Myocyte (in vitro differentiated cells): ENCODE data around the gene NBEA. TPM values are rescaled to one million over a fixed set of nuclear protein-coding genes. Genes with fewer than 3 reads are reported as not detected.

Experiments
- DNase-seq: peaks from one replicate; pipeline ENCODE4 v3.0.0-alpha.2; 2012; ENCODE audit warnings: low read depth
- total RNA-seq: library from RNA; depleted of rRNA; stranded (reverse); fragments of >200 nt; gene quantifications from 2 replicates; pipeline ENCODE4 v1.2.3, GENCODE V29; 2014

The NBEA gene
- total RNA-seq, 1 donor from 2014 or later, result 4.2 TPM

- DNase-seq, result no peak
Measured at GRCh38 chr13:35699825-35700510, 757.9 kb downstream of the NBEA start.

- no peak for DNase-seq
Measured at GRCh38 chr13:35700671-35701070, 758.6 kb downstream of the NBEA start.

DNA sequence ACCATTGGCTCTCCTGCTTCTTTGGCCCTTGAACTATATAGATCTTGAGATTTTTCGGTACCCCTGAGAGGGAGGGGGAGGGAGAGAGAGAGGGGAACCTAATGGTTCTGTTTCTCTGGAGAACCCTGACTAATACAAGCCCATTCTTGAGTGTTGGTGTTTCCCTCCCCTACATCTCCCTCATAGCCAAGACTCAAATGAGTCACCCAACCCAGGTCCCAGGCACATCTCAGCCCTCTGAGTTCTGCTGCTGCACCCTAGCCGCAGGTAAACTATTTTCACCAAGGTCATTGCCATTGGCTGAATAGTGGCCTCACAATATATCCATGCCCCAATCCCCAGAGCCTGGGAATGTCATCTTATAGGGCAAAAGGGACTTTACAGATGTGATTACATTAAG is 760.2 kb downstream of the NBEA start:
- no peak for DNase-seq

- no peak for DNase-seq
Measured at GRCh38 chr13:35703061-35703460, 761.0 kb downstream of the NBEA start.

- DNase-seq, result no peak
Measured at GRCh38 chr13:35704331-35704730, 762.3 kb downstream of the NBEA start.

GRCh38 chr13:35706281-35706680 is 764.2 kb downstream of the NBEA start:
- DNase-seq, result no peak

GRCh38 chr13:35706721-35707120 is 764.7 kb downstream of the NBEA start:
- DNase-seq, result no peak

- DNase-seq, result no peak
Measured at GRCh38 chr13:35711909-35712308, 769.8 kb downstream of the NBEA start.

- no peak for DNase-seq
Measured at GRCh38 chr13:35712907-35713761, 771.1 kb downstream of the NBEA start.

- no peak for DNase-seq
Measured at GRCh38 chr13:35714121-35714520, 772.1 kb downstream of the NBEA start.

- no peak for DNase-seq
Measured at GRCh38 chr13:35714588-35715377, 772.7 kb downstream of the NBEA start.

DNA sequence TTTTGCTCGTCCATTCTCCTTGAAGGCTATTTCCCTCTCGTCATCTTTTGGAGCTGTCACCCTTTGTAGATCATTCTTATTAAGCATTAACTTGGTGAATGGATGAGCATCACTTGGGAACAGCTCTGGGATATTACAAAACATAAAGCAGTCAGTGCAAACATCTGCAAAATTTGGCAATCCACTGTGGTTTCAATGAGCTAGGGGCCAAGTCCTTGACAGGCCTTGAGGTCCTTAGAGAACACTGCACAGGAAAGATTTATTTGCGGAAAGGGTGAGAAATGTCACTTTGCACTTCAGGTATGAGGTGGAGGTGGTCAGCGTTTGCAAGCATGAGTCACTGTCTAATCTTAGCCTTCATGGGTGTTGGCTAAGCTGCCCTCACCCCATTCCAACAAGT is 774.1 kb downstream of the NBEA start:
- no peak for DNase-seq

DNA sequence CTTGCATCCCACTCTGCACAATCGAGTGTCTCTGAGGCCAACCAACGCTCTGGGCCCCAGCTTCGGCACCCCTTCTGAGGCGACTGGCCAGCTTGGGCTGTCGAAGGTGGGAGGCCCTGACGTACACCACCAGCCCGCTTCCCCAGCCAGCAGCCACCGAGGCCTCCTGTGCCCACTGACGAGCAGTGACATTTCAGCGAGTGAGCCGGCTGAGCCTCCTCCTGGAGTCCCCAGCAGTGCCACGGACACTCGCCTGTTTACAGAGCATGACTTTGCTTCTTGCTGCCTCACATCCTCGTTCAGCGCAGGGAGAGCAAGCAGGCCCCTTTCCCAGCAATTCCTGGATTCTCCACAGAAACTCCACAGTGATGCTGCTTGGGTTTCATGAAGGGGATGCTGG is 774.7 kb downstream of the NBEA start:
- no peak for DNase-seq

DNA sequence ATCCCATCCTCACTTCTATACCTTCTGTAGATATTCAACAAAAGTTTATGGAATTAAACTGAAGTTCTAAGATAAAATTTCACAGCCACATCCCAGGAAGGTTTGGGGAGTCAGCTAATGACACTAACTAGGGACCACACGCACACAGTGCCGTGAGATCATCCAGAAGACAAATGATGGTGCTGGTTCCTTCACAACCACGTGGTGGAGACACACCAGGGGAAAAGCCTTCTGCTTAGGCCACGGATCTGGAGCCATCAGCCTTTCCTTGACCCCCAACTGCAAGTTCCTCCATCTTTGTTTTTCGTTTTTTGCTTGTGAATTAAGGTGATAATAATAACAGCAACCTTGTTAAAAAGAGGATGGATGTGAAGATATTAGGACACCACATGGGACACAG is 776.0 kb downstream of the NBEA start:
- no peak for DNase-seq

DNA sequence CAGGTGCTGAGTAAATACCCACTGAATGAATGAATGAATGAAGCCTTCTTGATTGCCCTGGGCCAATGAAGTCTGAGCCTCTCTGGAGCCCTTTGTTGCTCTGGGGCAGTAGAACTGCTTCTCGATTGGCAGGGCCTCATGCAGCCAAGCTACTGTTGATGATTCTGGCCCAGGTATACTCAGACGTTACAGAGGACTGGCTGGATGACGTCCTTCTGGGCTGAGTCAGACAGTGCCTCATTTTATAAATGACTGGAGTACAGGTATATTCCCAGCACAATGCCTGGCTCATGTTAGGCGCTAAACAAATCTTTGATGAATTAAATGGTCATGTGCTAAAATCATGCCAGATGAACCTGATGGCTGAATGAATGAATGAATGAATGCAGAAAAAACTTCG is 778.2 kb downstream of the NBEA start:
- DNase-seq, result no peak

DNA sequence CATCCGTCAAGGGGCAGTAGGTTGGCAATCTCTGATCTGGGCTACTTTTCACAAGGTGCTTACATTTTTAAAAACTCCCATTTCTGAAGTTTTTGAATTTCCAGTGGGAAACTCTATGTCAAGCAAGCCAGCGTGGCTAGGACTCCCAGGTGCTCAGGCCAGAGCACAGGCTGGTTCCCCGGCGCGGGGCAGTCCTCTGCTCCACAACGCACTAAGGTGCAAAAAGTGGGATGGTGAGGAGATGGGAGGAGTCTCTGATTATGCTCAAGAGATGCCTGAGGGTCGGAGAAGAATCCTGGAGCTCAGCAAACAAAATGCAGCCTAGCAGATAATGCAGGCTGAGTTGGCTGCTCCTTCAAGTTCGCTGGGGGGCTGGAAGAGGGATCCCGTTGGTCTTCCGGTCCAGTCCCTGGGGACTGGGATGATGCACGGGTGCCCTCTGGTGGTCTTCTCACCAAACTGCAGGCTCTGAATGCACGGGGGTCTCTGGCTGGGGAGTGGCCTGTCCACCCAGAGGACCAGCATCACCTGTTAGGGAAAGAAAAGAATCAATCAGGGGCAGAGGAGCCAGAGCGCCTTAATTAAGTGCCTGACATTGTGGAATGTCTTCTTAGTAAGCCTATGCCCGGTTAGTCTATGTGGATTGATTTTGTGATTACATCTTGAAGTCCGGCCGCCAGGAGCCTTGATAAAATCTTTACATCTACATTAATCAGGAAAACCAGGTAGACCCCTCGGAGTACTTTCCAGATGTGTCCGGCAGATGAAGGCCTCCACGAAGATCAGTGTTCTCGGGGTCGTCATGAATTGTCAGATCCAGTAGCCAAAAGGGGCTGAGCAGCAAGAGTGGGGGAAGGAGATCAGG is 778.9 kb downstream of the NBEA start:
- peak; percentile 57 for DNase-seq
